Germinal center (tissue), 1 donor: ENCODE results near the gene ZBTB17.
A peak's percentile ranks its signal among the peaks of the same experiment; 100 is the strongest.
"Not testable (repeated sequence)": the region's sequence is repeated elsewhere in the genome, so short reads cannot be mapped to it uniquely, and the experiment has no call there.

Experiments used
- DNase-seq: peaks from one replicate; pipeline ENCODE4 v3.0.0; 2012; ENCODE audit warnings: mixed read lengths, low spot score

ZBTB17 gene

DNA sequence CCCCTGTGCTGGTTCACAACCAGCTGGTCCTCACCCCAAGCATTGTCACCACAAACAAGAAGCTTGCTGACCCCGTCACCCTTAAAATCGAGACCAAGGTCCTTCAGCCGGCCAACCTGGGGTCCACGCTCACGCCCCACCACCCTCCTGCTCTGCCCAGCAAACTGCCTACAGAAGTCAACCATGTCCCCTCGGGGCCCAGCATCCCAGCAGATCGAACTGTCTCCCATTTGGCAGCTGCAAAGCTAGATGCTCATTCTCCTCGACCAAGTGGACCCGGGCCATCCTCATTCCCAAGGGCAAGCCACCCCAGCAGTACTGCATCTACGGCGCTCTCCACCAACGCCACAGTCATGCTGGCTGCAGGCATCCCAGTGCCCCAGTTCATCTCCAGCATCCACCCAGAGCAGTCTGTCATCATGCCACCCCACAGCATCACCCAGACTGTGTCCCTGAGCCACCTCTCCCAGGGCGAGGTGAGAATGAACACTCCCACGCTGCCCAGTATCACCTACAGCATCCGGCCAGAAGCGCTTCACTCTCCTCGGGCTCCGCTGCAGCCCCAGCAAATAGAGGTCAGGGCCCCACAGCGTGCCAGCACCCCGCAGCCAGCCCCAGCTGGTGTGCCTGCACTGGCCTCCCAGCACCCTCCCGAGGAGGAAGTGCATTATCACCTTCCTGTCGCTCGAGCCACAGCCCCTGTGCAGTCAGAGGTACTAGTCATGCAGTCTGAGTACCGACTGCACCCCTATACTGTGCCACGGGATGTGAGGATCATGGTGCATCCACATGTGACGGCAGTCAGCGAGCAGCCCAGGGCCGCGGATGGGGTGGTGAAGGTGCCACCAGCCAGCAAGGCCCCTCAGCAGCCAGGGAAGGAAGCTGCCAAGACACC, 40.6 kb downstream of the ZBTB17 start:
- DNase-seq: peak; percentile 1

DNA sequence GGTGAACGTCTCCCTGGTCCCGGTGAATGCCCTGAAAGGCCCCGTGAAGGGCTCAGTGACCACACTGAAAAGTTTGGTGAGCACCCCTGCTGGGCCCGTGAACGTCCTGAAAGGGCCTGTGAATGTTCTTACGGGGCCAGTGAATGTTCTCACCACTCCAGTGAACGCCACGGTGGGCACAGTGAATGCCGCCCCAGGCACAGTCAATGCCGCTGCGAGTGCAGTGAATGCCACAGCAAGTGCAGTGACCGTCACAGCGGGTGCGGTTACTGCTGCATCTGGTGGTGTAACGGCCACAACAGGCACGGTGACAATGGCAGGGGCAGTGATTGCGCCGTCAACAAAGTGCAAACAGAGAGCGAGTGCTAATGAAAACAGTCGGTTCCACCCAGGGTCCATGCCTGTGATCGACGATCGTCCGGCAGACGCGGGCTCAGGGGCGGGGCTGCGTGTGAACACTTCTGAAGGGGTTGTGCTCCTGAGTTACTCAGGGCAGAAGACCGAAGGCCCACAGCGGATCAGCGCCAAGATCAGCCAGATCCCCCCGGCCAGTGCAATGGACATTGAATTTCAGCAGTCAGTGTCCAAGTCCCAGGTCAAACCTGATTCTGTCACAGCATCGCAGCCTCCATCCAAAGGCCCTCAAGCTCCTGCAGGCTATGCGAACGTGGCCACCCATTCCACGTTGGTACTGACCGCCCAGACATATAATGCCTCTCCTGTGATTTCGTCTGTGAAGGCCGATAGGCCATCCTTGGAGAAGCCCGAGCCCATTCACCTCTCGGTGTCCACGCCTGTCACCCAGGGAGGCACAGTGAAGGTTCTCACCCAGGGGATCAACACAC, 41.5 kb downstream of the ZBTB17 start:
- no peak for DNase-seq

DNA sequence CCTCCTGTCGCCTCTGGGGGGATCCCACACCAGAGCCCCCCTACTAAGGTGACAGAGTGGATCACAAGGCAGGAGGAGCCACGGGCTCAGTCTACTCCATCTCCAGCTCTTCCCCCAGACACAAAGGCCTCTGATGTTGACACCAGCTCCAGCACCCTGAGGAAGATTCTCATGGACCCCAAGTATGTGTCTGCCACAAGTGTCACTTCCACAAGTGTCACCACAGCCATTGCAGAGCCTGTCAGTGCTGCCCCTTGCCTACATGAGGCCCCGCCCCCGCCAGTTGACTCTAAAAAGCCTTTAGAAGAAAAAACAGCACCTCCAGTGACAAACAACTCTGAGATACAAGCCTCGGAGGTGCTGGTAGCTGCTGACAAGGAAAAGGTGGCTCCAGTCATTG, 42.2 kb downstream of the ZBTB17 start:
- DNase-seq: peak; percentile 1

DNA sequence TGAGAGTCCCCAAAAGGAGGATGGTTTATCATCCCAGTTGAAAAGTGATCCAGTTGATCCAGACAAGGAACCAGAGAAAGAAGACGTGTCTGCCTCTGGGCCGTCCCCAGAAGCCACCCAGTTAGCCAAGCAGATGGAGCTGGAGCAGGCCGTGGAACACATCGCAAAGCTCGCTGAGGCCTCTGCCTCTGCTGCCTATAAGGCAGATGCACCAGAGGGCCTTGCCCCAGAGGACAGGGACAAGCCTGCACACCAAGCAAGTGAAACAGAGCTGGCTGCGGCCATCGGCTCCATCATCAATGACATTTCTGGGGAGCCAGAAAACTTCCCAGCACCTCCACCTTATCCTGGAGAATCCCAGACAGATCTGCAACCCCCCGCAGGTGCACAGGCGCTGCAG, 43.3 kb downstream of the ZBTB17 start:
- DNase-seq: no peak

DNA sequence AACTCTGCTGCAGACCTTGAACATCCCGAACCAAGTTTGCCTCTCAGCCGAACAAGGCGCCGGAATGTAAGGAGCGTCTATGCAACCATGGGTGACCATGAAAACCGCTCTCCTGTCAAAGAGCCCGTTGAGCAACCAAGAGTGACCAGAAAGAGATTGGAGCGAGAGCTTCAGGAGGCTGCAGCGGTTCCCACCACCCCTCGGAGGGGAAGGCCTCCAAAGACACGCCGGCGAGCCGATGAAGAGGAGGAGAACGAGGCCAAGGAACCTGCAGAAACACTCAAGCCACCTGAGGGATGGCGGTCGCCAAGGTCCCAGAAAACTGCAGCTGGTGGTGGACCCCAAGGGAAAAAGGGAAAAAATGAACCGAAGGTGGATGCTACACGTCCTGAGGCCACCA, 44.0 kb downstream of the ZBTB17 start:
- no peak for DNase-seq

DNA sequence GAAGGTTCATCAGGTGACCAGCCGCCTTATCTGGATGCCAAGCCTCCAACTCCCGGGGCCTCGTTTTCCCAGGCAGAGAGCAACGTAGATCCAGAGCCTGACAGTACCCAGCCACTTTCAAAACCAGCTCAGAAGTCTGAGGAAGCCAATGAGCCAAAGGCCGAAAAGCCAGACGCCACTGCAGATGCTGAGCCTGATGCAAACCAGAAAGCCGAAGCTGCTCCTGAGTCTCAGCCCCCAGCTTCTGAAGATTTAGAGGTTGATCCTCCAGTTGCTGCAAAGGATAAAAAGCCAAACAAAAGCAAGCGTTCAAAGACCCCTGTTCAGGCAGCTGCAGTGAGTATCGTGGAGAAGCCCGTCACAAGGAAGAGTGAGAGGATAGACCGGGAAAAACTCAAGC, 44.5 kb downstream of the ZBTB17 start:
- no peak for DNase-seq

- no peak for DNase-seq
Measured at GRCh38 chr1:15928971-15929965, 46.6 kb downstream of the ZBTB17 start.

DNA sequence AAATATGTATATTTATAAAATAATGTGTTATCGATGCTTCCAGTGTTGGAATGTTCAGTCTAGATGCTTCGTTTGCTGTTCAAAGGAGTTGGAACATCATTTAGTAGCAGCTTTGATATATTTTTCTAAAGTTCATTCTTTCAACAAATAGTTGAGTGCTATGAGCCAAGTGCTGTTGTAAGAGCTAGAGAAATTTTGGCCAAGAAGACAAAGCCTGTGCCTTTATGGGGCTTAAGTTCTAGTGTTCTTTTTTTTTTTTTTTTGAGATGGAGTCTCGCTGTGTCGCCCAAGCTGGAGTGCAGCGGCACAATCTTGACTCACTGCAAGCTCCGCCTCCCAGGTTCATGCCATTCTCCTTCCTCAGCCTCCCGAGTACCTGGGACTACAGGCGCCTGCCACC, 49.5 kb downstream of the ZBTB17 start:
- not testable (repeated sequence) for DNase-seq

- no peak for DNase-seq
Measured at GRCh38 chr1:15923241-15923640, 52.7 kb downstream of the ZBTB17 start.

DNA sequence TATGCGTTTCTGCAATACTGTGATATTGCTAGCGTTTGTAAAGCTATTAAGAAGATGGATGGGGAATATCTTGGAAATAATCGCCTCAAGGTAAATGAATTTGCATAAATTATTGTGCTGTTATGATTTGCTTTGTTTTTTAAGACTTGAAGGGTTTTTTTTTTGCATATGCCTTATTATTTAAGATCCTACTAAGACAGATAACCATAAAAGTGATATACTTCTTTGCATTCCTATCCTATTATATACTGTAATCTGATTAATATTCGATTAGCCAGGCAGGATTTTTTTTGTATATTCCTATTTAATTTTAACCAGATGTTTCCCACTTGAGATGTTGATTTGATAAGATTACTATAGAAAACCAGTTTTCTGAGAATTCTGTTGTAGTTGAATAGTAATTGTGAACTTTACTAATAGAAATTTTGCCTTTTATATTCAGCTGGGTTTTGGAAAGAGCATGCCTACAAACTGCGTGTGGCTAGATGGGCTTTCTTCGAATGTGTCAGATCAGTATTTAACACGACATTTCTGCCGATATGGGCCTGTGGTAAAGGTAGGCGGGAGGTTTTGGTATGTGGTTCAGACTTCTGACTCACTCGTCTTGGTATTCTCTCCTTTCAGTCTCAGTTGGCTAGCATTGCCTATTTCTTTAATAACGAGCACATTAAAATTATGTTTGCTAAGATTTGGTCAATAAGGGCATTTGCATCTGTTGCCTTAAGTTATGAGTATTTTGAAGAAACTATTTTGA, 56.8 kb downstream of the ZBTB17 start:
- DNase-seq: no peak

GRCh38 chr1:15916916-15917315, 59.0 kb downstream of the ZBTB17 start:
- no peak for DNase-seq

- no peak for DNase-seq
Measured at GRCh38 chr1:15916417-15916816, 59.5 kb downstream of the ZBTB17 start.

DNA sequence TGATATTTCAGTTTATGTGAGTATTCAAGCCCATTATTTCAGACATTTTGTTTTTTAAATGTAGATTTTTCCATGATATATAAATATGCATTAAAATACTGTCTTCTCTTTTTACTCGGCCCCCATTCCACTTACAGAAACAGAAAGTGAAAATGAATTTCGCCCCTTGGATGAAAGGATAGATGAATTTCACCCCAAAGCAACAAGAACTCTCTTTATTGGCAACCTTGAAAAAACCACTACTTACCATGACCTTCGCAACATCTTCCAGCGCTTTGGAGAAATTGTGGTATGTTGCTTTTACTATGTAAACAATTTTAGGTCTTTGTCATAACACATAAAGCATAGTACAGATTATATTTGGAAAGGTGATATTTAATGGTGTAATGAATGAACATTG, 59.9 kb downstream of the ZBTB17 start:
- DNase-seq: no peak

DNA sequence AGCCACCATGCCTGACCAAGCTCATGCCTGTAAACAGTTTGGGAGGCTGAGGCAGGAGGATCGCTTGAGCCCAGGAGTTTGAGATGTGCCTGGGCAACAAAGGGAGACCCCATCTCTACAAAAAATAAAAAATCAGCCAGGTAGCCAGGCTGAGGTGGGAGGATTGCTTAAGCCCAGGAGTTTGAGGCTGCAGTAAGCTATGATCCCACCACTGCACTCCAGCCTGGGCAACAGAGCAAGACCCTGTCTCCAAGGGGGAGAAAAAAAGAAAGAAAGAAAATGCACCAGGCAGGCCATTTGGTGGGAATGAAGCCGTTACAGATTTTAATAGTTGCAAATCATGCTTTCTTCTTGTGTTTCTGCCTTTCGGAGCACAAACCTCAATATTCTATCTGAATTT, 62.3 kb downstream of the ZBTB17 start:
- not testable (repeated sequence) for DNase-seq

DNA sequence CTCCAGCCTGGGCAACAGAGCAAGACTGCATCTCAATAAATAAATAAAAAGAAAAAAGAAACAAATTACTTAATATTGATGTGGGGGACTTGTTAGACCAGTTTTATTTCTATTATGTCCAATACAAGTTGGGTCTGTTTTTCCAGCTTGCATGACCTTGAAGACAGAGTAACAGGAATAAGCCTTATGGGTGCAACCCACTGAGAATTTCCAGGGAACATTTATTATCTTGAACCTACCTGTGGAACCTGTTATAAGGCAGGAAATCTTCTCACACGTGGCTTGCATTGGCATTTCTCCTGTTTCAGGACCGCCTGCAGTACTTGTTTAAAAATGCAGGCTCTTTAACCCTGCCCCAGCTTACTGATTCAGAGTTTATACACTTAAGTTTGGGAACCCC, 64.0 kb downstream of the ZBTB17 start:
- DNase-seq: no peak

- no peak for DNase-seq
Measured at GRCh38 chr1:15911141-15911540, 64.8 kb downstream of the ZBTB17 start.

- no peak for DNase-seq
Measured at GRCh38 chr1:15908597-15908996, 67.3 kb downstream of the ZBTB17 start.

- no peak for DNase-seq
Measured at GRCh38 chr1:15902882-15903281, 73.0 kb downstream of the ZBTB17 start.

DNA sequence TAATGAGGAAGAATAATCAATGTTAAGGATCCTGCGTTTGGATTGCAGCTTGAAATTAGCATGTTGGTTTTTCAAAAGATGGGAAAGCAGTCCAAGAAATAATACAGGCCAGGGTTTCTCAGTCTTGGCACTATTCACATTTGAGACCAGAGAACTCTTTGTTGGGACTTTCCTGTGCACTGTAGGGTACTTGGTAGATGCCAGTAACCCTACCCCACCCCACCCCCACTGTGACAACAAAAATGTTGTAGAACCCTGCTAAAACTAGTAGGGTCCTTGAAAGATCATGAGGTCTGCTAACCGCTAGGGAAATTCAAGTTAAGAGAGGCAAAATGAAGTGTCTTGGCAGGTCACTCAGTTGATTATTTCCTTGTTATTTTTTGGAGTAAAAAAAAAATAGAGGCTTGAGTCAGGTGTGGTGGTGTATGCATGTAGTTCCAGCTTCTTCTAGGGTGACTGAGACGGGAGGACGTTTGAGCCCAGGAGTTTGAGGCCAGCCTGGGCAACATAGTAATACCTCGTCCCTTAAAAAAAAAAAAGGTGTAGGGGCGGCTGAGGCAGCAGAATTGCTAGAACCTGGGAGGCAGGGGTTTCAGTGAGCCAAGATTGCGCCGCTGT, 75.1 kb downstream of the ZBTB17 start:
- no peak for DNase-seq

- DNase-seq: no peak
Measured at GRCh38 chr1:15899266-15899665, 76.6 kb downstream of the ZBTB17 start.
